GM18951 (cell line): ENCODE measurements around the gene FAM163A.

Source experiments
- POLR2A ChIP-seq: IDR thresholded peaks from 4 replicates; pipeline ENCODE4 v1.6.1; 2011; ENCODE audit warnings: mild to moderate bottlenecking; ENCODE audit not compliant: insufficient read length, insufficient read depth; ENCODE audit errors: extremely low read depth
- in situ Hi-C: fragments of 300-500 bp; cut with MboI; formaldehyde crosslinking; loops from one replicate; pipeline ENCODE4 v1.12.0; 2022; ENCODE audit warnings: low sequenced_read_pairs, mixed read lengths, inconsistent platforms; ENCODE audit not compliant: unreplicated experiment

FAM163A gene

DNA sequence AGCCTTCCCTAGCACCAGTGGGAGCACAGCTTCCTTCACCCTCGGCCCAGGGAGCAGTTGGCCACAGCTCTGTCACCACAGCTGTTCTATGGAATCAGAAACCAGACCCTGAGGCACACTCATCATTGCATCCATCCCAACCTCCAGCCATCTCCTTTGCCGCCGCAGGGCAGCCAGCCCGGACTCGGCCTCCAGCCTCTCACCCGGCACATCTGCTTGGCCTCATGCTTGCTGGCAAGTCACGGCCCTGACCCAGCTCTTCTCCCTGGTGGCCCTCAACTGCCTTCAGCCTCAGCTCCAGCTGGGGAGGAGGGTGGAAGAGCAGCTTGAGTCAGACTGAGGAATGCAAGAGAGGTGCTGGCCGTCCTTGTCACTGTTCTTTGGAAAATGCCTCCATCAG is 74.7 kb downstream of the FAM163A start:
- no peak for TF ChIP-seq POLR2A
- in situ Hi-C loops = loop anchor here (10.0 to 25.0 kb wide), 2 partner anchors 113 to 555 kb away; no protein-coding TSS in a partner anchor

GRCh38 chr1:179818260-179818659 is 75.2 kb downstream of the FAM163A start:
- TF ChIP-seq POLR2A = no peak
- in situ Hi-C loops = loop anchor here (10.0 to 25.0 kb wide), 2 partner anchors 113 to 556 kb away; no protein-coding TSS in a partner anchor

DNA sequence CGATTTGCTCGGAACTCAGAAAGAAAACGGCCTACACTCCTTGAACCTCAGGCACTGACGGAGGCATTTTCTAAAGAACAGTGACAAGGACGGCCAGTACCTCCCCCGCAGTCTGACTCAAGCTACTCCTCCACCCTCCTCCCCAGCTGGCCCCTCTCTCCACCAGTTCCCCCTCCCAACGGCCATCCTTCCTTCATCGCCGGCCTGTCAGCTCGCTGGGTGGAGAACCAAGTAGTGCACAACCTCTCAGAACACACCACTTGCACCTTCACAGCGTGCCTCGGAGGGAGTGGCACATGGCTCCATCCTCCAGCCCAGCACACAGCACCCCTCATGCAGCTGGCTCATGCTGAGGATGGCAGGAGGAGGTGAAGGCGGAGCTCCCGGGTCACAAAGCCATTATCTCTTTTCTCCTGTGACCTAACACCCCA is 75.7 kb downstream of the FAM163A start:
- in situ Hi-C loops = loop anchor here (10.0 to 25.0 kb wide), 2 partner anchors 114 to 556 kb away; no protein-coding TSS in a partner anchor
- no peak for TF ChIP-seq POLR2A

DNA sequence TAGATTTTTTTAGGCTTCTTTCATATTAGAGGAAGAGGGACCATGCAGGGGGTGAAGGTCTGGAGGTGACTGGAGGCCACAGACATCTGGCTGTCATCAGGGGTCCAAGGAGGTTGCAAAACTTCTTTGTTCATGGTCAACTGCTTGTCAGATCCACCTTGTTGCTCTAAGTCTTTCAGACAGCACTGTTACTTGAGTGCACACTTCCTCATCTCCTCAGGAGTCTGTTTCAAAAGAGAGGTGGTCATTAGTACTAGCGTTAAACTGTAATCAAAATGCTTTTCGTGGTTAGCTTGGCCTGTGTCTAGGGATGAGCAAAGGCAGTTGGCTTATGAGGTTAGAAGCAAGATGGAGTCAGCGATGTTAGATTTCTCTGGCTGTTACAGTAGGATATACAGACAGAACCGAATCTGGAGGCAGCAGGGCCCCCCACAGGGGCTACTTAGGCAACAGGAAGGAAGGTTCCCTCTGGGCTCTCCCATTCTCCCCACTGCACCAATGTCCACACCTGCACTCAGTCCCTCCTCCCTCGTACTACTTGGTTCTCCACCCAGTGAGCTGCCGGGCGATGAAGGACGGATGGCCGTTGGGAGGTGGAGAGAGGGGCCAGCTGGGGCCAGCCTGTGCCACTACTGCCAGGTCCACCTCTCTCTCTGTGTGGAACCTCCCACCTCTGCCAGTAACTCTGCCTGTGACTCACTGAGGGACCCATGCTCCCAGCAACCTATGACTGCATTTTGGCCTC is 77.3 kb downstream of the FAM163A start:
- no peak for TF ChIP-seq POLR2A
- in situ Hi-C loops = loop anchor here (25.0 kb wide), 1 partner anchor 558 kb away; no protein-coding TSS in a partner anchor

- no peak for TF ChIP-seq POLR2A
- in situ Hi-C loops = loop anchor here (25.0 kb wide), 1 partner anchor 559 kb away; no protein-coding TSS in a partner anchor
Observed at GRCh38 chr1:179821524-179821923, 78.4 kb downstream of the FAM163A start.

- TF ChIP-seq POLR2A = no peak
- in situ Hi-C loops = loop anchor here (25.0 kb wide), 1 partner anchor 560 kb away; no protein-coding TSS in a partner anchor
Observed at GRCh38 chr1:179822065-179822464, 79.0 kb downstream of the FAM163A start.

GRCh38 chr1:179823693-179824092 is 80.6 kb downstream of the FAM163A start:
- in situ Hi-C loops = loop anchor here (25.0 kb wide), 1 partner anchor 561 kb away; no protein-coding TSS in a partner anchor

GRCh38 chr1:179824265-179824664 is 81.2 kb downstream of the FAM163A start:
- in situ Hi-C loops = loop anchor here (25.0 kb wide), 1 partner anchor 562 kb away; no protein-coding TSS in a partner anchor
- no peak for TF ChIP-seq POLR2A

More at GRCh38 chr1:179823693-179824092, 80.6 kb downstream of the FAM163A start:
- TF ChIP-seq POLR2A = no peak

DNA sequence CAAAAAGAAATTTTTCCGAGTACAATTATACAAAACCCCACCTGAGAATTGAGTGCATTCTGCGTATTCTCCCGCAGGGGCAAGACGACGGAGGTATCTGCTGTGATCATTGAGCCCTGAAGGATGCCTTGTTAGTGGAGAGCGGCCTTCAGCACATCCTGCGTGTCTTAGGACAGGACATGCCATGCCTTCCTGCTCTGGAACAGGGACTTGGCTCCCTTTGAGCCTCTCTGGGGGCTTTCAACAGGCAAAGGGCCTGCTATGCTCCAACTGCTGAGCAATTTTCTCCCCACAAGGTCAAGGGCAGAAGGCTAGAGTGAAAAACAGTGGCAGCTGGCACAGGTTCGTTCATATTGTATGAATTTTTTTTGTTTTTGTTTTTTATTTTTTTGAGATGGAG is 82.1 kb downstream of the FAM163A start:
- in situ Hi-C loops = no loop called here
- no peak for TF ChIP-seq POLR2A

DNA sequence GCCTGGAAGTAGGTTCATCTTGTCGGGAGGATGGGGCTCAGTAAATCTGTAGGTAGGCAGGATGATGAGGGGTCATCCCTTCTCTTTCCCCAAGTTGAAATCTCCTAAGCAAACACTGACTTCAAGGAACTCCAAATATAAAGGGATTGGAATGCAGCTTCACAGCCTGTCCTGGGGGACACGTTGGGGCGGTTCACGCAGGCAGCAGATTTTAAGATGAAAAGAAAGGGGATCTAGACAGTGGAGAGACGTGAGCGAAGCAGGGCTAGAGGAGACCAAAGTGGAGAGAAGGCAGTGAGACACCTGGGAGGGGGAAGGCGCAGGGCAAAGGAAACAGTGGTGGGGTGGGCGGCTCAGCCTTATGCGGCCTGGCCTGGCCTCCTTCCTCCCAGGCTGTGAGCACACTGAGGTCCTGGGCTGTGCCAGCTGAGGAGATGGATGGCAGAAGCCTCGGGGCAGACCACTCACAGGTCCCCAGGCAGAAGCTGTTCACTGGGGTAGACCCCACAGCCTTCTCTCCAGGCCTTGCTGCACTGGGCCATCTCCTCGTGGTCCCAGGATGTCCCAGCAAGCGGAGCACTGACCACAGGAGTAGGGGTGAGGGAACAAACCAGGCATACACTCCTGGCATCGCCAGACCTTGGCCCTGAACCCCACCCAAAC is 82.8 kb downstream of the FAM163A start:
- no peak for TF ChIP-seq POLR2A
- in situ Hi-C loops = no loop called here

DNA sequence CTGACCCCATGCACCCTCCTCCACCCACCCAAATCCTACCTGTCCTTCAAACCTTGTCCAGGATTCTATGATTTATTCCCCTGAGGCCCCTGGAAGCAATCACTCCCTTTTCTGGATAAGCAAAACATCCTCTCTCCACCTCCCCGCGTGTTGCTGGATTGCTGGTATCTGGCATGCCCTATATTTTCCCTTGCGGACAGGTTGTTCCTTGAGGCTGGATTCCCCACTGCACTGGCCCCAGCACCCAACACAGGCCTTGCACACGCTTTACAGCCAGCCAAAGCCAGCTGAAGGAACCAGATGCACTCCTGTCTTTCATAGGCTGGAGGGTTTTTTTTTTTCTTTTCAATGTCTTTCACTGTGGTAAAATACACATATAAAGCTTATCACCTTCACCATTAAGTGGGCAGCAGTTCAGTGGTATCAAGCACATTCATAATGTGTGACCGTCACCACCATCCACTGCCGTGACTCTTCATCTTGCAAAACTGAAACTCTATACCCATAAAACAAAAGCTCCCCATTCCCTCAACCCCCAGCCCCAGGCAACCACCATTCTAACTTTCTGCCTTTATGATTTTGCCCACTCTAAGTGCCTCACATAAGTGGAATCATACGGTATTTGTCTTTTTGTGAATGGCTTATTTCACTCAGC is 83.7 kb downstream of the FAM163A start:
- in situ Hi-C loops = no loop called here
- no peak for TF ChIP-seq POLR2A

GRCh38 chr1:179828554-179829110 is 85.5 kb downstream of the FAM163A start:
- TF ChIP-seq POLR2A = no peak
- in situ Hi-C loops = no loop called here

DNA sequence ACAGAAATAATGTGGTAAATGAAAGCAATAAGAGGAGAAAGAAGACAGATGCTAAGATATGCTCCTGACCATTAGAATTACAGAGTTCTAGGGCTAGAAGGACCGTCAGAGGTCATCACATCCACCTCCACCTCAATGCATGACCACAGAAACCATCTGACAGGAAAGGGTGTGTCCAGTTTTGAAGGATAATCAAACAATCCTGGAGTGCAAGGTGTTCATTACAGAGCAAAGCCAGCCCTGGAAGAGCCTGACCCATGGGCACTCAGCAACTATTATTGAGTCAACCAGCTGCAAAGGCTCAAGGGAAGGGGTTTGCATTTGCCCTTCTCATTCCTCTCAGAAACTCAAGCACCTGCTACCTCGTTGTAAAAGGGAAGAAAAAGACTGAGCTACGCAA is 88.1 kb downstream of the FAM163A start:
- in situ Hi-C loops = no loop called here
- TF ChIP-seq POLR2A = no peak
